Globus pallidus (tissue), 1 donor: ENCODE results near the gene THAP8.

Experiments used
- DNase-seq: peaks from one replicate; pipeline ENCODE4 v3.0.0-alpha.2; 2015; ENCODE audit warnings: low spot score

Gene THAP8

DNA sequence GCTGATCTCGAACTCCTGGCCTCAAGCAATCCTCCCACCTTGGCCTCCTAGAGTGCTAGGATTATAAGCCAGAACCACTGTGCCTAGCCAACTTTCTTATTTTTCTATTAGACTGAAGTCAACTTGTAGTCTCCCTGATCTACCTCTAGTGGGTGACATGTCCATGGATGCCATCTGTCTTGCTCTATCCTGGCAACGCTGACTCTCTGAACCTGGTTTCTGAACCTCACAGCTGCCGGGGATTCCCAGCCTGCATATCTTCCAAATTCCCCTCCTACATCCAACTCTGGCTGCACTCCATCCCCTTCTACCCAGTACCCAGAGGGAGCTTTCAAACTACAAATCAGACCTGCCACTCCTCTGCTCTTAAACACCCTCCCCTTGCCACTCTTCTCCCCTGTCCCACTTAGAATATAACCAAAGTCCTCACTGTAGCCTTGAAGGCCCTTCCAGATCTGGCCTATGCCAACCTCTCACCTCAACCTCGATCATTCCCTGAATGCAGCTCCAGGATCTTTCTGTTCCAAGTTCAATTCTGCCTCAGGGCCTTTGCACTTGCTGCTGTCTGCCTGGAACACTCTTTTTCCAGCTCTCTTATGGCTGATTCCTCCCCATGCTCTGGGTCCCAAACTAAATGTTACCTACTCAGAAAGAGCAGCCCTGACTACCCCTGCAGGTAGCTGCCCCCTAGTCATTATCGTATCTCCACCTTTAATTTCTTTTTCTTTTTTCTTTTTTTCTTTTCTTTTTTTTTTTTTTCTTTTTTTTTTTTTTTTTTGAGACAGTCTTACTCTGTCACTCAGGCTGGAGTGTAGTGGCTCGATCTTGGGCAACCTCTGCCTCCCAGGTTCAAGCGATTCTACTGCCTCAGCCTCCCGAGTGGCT, 23.6 kb downstream of the THAP8 start:
- DNase-seq, result no peak

DNA sequence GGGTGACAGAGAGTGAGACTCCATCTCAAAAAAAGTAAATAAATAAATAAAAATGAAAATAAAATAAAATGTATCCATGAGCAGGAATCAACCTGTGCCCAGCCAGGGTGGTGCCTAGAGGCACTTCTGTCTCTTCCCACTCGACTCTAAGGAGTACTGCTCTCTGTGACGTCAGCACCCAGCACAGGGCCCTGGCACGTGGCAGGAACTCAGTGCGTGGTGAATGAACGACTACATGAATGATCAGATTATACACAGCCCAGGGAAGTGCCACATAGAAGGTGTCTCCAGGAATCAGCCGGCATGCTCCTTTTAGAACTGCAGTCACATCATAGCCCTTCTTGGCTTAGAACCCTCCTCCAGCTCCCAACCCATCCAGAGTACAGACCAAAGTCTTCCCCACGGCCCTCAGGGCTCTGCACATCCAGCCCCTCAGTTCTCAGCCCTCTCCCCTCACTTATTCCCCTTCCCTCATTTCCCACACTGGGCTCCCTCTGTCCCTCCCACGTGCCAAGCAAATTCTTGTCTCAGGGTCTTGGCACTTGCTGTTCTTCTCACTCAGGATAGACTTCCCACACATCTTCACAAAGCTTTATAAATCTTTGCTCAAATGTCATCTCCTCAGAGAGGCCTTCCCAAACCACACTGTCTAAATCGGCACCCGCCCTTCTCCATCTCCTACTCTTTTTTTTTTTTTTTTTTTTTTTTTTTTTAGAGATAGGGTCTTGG, 25.6 kb downstream of the THAP8 start:
- no peak for DNase-seq

DNA sequence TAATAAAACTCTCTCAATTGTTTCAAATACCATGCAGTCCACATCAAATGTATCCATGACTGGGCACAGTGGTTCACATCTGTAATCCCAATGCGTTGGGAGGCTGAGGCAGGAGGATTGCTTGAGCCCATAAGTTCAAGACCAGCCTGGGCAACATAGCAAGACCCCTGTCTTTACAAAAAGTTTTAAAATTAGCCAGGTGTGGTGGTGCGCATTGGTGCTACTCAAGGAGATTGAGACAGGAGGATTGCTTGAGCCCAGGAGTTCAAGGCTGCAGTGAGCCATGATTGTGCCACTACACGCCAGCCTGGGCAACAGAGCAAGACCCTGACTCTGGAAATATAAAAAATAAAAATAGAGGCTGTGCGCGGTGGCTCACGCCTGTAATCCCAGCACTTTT, 26.4 kb downstream of the THAP8 start:
- DNase-seq, result no peak

DNA sequence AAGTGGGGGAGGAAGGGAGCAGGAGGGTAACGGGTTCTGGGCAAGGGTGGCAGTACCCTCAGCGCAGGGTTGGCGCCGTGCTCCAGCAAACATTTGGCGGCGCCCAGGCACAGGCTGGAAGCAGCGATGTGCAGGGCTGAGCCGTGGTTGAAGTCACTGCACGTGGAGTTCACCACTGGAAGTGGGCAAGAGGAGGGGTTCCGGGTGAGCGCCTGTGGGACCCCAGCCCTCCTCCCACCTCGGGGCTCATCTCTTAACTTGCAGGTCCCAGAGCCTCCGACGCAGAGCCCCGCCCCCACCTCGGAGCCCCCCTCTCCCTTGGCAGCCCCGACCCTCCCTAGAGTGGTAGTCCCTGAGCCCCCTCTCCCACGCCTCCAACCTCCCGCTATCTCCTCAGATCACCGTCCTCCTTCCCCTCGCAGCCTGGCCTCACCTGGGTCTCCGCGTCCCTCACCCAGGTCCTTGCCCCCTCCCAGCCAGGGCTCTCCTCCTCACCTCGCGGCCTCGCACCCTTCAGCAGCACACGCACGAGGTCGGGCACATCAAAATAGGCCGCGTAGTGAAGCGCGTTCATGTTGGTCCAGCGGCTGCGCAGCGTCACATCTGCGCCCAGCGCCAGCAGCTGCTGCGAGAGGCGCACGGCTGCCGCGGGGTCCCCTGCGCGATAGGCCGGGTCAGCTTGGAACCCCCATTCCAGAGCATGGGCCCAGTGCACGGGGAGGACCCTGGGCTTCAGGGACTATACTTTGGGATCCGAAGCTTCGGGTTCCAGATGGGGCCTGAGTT, 27.8 kb downstream of the THAP8 start:
- no peak for DNase-seq

DNA sequence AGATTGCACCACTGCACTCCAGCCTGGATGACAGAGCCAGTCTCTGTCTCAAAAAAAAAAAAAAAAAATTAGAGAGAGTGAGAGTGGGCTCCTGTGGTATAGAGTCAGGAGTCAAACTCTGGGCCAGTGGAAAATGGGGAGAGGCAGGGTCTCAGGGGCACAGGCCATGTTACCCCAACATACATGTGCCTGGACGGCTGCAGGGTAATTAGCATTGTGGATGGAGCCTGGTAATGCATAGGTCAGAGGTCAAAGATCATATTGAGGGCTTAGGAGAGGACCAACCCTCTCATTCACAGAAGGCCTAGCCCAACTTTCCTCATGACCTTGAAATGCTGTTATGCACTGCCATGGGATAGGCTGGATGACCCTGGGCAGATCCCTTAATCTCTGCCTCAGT, 28.5 kb downstream of the THAP8 start:
- no peak for DNase-seq

DNA sequence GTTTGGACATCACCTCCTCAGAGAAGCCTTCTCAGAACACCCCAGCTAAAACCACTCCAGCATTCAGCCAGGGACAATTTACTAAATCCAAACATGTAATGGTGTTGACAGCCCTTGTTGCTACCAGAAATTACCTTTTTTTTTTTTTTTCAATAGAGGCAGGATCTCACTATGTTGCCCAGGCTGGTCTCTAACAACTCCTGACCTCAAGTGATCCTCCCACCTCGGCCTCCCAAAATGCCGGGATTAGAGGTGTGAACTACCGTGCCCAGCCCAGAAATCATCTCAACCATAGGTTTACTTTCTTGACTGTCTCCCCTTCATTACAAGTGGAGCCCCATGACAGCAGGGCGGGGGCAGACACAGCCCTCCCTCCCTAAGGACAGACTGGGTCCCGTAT, 30.7 kb downstream of the THAP8 start:
- no peak for DNase-seq

DNA sequence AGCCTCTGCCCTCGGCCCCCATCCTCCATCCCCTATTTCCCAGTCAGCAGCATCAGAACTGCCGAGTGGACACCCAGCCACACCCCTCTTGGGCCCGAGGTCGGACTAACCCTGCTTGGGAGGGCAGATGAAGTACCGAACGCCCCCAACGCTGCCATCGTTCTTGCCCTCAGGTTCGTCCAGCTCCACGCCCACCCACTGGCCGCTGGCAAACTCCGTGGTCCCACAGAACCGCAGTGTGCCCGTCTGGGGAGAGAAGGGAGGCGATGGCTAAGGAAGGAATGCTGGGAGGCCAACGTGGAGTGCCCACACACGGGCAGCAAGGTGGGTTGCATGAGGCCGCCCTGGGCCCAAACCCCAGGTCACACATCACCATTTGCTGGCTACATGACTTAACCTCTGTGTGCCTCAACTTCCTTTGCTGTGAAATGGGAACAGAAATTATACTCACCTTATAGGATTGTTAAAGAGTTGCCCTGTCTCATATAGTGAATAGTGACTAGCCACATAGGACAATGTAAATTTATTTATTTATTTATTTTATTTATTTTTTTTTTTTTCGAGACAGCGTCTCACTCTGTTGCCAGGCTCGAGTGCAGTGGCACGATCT, 34.9 kb downstream of the THAP8 start:
- no peak for DNase-seq

DNA sequence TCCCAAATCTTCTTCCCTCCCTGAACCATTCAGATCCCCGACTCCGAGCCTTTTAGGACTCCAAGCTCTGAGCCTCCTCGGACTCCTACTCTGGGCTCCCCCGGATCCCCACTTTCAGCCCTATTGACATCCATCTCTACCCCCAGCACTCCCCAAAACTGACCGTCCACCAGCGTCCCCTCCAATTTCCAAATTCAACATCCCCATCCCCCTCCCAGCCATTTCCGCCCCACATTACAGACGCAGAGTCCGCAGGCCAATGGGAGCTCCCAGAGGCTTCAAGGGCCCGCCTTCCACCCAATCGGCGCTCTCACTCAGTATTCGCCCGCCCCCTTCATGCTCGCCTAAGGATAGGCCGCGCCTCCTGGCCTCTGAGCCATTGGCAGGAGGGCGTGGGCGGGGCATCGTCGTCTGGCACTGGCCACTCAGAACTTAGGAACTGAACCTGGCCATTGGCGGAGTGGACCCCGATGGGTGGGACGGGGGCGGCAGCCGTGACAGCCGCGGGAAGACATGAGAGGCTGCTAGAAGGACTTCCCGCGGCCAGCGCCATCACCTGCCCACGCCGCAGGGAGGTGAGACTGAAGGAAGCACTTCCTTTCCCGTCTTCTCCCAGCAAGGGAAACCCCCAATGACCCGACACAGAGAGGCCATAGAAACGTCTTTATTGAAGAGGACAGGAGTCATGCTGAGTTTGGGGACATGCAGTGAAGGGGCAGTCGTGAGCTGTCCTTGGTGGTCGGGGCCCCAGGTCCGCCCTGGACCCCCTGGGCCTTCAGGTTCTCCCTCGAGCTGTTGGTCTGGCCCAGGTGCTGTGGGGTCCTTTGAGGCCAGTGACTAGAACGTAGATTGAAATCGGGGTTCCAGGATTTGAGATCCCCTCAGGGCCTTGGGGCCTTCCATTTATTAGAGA, 39.8 kb downstream of the THAP8 start, which contains the start of gene ALKBH6:
Gene ALKBH6, minus strand, starts transcription at position 202 of the 913 bp plus-strand sequence. CDS start 816 bp downstream, outside the sequence.
- peak; percentile 99 for DNase-seq

DNA sequence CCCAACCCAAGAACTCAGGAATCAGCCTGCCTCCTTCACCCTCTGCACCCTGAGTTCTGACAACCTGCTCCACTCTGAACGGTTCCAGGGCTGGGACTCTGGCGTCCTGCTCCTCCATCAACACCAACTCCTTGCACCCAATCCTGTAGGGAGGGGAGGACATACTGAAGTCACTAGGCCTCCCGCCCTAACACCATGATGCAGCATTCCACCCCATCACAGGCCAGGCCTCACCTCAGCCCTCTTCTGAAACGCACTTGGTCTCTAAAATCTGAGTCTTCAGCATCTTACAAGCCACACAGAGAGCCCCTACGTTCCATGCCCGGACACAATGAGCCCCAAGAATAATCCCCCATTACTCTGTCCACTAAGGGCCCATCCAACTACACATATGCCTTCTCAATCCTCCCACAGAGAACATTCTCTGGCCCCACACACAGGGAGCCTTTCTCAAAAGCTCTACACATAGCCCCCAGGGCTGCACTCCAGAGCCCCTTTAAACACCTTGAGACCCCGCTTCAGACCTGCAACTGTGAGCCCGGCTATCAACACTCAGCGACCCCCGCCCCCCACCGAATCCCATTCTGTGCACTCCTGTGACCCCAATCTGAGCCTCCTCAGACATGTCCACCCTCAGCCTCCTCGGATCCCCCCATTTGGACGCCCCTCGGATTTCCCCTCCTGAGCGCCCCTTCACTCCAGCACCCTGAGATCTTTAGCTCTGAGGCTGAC, 40.6 kb downstream of the THAP8 start:
- no peak for DNase-seq

DNA sequence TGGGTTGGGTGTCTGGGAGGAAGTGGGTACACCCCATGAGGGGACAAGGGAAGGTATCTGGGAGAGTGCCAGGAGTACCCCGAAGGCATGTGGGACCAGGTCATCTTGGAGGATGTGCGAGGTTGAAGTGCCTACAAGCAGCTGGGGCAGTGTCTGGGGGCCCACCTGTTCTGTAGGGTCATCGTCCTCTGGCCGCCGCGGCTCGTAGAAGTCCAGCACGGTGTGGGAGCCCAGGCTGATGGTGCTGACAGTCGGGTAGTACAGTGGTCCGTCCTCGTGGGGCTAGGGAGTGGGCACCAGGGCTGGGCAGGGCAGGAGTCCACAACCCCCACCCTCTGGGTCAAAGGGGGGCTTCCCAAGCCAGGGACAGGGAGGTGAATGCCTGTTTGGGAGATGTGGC, 43.7 kb downstream of the THAP8 start:
- DNase-seq, result no peak

DNA sequence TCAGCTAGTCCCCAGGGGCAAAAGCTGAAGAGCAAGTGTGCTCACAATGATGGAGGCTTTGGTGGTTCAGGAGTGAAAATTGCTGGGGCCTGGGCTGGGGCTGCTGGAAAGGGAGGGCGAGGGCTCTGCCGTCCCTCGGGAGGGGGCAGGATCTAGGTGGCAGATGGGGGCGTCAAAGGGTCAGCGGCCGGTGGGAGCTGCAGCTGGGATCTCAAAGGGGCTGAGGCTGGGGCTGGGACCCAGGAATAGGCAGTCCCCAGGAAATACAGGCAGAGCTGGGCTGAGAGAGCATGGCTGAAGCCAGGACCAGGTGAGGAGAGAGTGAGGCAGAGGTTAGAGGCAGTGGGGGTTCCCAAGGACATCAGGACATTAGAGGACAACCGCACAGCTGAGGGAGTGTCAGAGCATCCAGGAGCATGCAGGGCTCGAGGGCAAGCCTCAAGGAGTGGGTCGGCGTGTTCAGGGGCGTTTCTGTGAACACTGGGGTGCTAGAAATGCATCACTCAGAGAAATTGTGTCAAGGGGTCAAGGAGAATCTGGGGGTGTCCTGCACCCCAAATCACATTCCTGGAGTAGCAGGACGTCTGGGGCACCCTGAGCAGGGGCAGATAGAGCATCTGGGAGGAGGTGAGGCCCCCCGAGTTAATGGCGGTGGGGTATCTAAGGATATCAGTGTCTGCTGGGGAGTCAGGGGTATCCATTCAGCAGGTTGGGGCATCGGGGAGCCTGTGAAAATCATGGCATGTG, 44.3 kb downstream of the THAP8 start:
- no peak for DNase-seq

DNA sequence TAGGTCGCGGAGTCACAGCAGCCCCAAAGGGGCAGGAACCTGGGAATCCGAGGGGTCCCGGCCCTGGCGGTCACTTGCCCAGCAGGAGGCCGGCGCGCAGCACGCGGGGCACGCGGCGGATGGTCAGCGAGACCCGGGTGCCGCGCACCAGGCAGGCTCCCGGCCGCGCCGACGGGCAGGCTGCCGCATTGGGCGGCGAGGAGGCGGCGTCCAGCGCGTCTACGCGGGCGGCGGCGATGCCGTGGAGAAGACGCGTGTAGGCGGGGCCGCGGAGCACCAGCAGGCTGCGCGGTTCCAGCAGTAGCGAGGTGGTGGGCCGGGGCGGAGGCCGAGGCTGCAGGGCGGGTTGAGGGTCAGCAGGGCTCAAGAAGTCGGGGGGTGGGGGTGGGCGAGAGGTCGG, 44.9 kb downstream of the THAP8 start:
- DNase-seq, result no peak

DNA sequence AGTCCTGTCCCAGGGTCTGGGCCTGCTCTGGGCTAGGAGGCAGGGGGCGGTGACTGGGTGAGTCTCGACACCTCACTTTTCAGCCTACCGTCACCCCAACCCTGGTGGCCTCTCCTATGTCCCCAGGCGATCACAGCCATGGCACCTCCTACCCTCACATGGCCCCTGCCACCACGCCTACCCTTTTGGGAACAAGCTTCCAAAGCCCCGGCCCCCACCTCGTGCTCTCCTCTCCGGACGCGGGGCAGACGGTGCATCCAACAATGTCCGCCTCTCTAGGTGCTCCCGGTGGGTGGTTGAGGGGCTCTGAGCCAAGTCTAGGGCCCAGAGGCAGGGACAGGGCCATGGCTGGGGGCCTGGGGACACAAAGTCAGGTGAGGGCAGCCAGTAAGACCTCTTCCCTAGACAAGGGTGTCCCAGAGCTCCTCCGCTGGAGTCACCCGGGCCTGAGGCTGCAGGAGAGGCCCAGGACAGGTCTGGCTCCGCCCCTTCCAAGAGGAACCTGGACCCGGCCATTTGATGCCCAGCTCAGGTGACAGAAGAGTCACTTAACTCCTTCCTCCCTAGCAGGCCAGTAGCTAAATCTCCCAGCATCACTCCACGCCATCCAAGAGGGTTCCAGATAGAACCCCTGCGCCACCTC, 45.6 kb downstream of the THAP8 start, which contains the start of gene SYNE4:
Gene SYNE4, minus strand, starts transcription at position 478 of the 643 bp plus-strand sequence. Its CDS starts 132 bp downstream, at position 346.
- DNase-seq, result no peak

DNA sequence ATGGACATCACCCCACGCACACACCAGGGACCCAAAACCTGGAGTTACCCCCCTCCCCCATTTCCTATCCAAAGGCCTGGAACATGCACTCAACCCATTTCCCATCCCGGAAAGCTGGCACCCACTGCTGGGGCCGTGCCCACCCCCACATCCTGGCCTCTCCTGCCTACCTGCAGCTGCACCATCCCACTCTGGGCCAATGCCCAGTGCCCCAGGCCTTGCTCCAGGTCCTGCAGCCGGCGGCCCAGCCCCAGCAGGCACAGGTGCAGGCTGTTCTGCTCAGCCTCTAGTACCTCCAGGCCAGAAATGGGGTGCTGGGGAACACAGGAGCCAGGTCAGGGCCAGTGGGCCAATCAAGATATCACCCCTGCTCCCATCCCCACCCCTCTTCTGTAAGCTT, 47.1 kb downstream of the THAP8 start:
- DNase-seq, result no peak

DNA sequence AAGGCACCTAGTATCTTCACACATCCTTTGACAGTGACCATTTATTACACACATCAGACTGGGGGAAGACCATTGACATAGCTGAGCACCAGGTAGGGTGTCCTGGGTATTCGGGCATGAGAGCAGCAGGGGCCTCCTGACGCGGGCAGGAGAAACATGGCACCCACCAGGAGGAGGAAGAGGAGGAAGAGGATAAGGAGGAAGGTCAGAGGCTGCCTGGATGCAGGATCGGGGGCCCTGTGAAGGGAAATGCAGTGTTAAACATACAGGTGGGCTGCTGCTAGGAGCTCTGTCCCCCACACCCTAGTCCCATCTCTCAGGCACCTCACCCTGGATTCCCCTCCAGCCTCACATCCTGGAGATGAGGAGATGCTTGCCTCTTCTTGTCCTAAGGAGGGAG, 50.8 kb downstream of the THAP8 start:
- no peak for DNase-seq

DNA sequence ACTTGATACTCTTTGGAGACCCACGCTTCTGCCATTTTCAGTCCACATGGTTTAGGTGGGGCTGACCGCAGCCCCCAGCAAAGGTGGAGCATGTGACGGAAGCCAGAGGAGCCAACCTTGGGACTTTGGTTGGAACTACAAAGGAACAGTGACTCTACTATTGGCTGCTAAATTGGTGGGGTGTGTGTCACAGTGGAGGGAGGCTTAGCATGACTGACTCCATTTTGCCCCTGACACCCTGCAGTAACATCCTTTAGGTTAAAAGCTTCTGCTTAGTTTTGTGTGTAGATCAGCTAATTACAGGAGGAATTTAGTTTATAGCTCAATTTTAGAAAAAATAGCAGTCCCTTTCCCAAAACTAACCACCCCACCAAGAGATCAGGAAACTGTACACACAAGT, 52.5 kb downstream of the THAP8 start:
- DNase-seq, result no peak

DNA sequence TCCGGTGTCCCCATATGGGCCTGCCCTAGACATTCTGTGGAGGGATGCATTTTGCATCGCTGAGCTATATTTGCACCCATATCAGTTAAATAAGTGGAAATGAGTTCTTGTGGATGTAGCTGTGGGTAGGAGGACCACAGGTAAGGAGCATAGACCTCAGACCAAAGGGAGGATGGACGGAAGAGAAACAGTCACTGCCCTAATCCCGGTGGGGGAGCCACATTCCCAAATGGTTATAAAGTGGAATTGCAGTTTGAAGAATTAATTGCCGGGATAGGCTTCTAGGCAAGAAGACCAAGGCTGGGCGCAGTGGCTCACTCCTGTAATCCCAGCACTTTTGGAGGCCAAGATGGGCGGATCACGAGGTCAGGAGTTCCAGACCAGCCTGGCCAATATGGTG, 57.3 kb downstream of the THAP8 start:
- no peak for DNase-seq

DNA sequence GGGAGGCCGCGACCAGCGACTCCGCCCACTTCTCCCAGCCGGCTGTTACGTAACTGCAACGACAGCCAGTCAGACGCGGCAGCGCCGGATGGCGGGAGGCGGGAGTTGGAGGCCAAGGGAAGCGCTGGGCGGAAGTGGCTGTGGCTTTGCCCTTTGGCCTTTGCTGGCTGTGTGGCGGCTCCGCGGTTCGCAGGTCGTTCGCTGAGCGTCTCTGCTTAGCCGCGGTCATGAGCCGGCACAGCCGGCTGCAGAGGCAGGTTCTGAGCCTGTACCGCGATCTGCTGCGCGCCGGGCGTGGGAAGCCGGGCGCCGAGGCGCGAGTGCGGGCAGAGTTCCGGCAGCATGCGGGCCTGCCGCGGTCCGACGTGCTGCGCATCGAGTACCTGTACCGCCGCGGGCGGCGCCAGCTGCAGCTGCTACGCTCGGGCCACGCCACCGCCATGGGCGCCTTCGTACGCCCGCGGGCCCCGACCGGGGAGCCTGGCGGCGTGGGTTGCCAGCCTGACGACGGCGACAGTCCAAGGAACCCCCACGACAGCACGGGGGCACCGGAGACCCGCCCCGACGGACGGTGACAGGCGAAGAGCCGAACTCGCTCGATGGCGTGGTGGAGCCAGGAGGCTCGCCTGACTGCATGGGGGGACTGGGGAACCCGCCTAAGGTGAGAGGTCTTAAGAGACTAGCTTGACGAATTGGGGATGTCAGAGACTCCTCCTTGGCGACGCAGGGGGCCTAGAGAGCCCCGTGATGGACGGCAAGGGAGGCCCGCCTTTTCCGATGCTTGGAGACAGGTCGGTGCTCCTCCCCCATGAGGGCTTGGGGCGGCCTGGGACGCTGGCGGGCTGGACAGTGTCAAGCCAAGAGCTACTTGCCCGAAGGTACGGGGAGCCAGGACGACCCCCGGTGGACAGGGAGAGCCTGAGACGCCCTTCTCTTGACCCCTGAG, 58.8 kb downstream of the THAP8 start, which contains the start of gene SDHAF1:
Gene SDHAF1, plus strand, starts transcription at position 141 of the 946 bp plus-strand sequence. Its CDS starts 87 bp downstream, at position 228.
- peak; percentile 95 for DNase-seq
